Panc1 (cell line): Measurements from ENCODE around the gene GON7. TPM values are rescaled to one million over a fixed set of nuclear protein-coding genes. Genes with fewer than 3 reads are reported as not detected.

Experiments
- ATAC-seq: fragments of 200-7000 bp; cut with Tn5 transposase; 2 replicates; pipeline ENCODE4 v1.9.1; 2020; ENCODE audit warnings: mild to moderate bottlenecking, moderate library complexity
- BruUV-seq: library from RNA; stranded (reverse); fragments of 400-500 nt; replicated peaks from 2 replicates; lab custom pipeline; 2021; lab: Mats Ljungman, UMichigan
- CTCF ChIA-PET: fragments of 300-600 bp; sonication (Branson Sonifier 250); formaldehyde crosslinking; loops from one replicate; lab custom pipeline; 2022; ENCODE audit warnings: antibody characterized with exemption; lab: Charles Lee
- POLR2A ChIA-PET: fragments of 300-600 bp; sonication (Branson Sonifier 250); formaldehyde crosslinking; loops from one replicate; lab custom pipeline; 2022; ENCODE audit warnings: antibody characterized with exemption; lab: Charles Lee
- DNase-seq: peaks from one replicate; pipeline ENCODE4 v3.0.0-alpha.2; 2010; ENCODE audit warnings: low read depth, low spot score
- H3K27ac ChIP-seq: 2 replicates; pipeline ENCODE4 v1.5.1; 2011; ENCODE audit warnings: mild to moderate bottlenecking, low read length, inconsistent platforms
- H3K27me3 ChIP-seq: fragments of 200-500 bp; sonication (Bioruptor generic); 2 replicates; pipeline ENCODE4 v1.6.0; 2014; ENCODE audit warnings: low read length, inconsistent platforms; ENCODE audit not compliant: control insufficient read depth, insufficient read depth
- H3K36me3 ChIP-seq: fragments of 200-500 bp; sonication (Bioruptor generic); 2 replicates; pipeline ENCODE4 v1.5.1; 2014; ENCODE audit warnings: inconsistent platforms, mild to moderate bottlenecking, low read length, moderate library complexity; ENCODE audit not compliant: control insufficient read depth, insufficient read depth
- H3K4me1 ChIP-seq: 2 replicates; pipeline ENCODE4 v1.5.1; 2011; ENCODE audit warnings: inconsistent platforms, mild to moderate bottlenecking, low read length, moderate library complexity; ENCODE audit not compliant: control insufficient read depth, insufficient read depth
- H3K4me3 ChIP-seq, 2 experiments: 2 replicates each; pipeline ENCODE4 v1.5.1; 2011 to 2012; ENCODE audit warnings: low read depth in 2 of 2, low read length in 2 of 2, mild to moderate bottlenecking in 2 of 2, inconsistent platforms in 1 of 2, moderate library complexity in 1 of 2
- H3K9me3 ChIP-seq: fragments of 200-500 bp; sonication (Bioruptor generic); 2 replicates; pipeline ENCODE4 v1.5.1; 2014; ENCODE audit warnings: low read depth, mild to moderate bottlenecking, inconsistent platforms, low read length, moderate library complexity; ENCODE audit not compliant: control insufficient read depth, insufficient read depth
- POLR2AphosphoS5 ChIP-seq: IDR thresholded peaks from 2 replicates; pipeline ENCODE4 v1.6.1; 2012; ENCODE audit warnings: mild to moderate bottlenecking, low read depth, low read length, moderate library complexity
- SIN3A ChIP-seq: IDR thresholded peaks from 2 replicates; pipeline ENCODE4 v1.6.1; 2012; ENCODE audit warnings: low read depth, mild to moderate bottlenecking, low read length, moderate library complexity, borderline replicate concordance; ENCODE audit not compliant: insufficient read depth
- TCF7L2 ChIP-seq: IDR thresholded peaks from 2 replicates; pipeline ENCODE4 v1.6.1; 2011; ENCODE audit warnings: mild to moderate bottlenecking, low read depth, low read length, inconsistent platforms
- in situ Hi-C: cut with HindIII; loops from 2 replicates; pipeline ENCODE4 v1.10.0; 2016; ENCODE audit warnings: low sequenced_read_pairs, low pct_unique_long_range_greater_than_20kb
- intact Hi-C: fragments of 100-400 bp; cut with micrococcal nuclease; formaldehyde crosslinking; loops from one replicate; pipeline ENCODE4 v1.10.0; 2022; ENCODE audit not compliant: unreplicated experiment
- total RNA-seq: library from RNA; stranded (reverse); gene quantifications from one replicate; pipeline ENCODE4 v1.2.1, GENCODE V29; 2021; ENCODE audit not compliant: unreplicated experiment
- TF ChIP-seq, protein P1 (sequence below), 2 experiments: IDR thresholded peaks; 2 replicates each; pipeline ENCODE4 v1.6.1; 2011 to 2012; ENCODE audit warnings: low read depth in 2 of 2, control low read depth in 1 of 2, low read length in 1 of 2, mild to moderate bottlenecking in 1 of 2, moderate library complexity in 1 of 2; ENCODE audit not compliant: insufficient read depth in 1 of 2
- TF ChIP-seq, protein P2 (sequence below): fragments of 450-650 bp; IDR thresholded peaks from 2 replicates; pipeline ENCODE4 v1.5.1; 2017; ENCODE audit warnings: mild to moderate bottlenecking

The GON7 gene
- total RNA-seq, 1 experiment from 2014 or later: 9.5 TPM

GRCh38 chr14:93185349-93185720, 21.5 kb downstream of the GON7 start:
- no peaks in the 10 kb centered on the region for H3K27me3 ChIP-seq
- ATAC-seq (no peak), DNase-seq (no peak)
- ChIA-PET POLR2A (interaction anchor here (1.1 kb wide), 1 partner anchor 19 kb away, joined by 3 read pairs; no protein-coding TSS in a partner anchor), CTCF (no interaction called here)
- H3K4me3 ChIP-seq: peak overlapping the region; percentile 86 to 97
- H3K9me3 ChIP-seq: no peaks in the 10 kb centered on the region
- BruUV-seq: no TSS peak
- H3K36me3 ChIP-seq: peaks cover 2% of the 10 kb centered on the region
- H3K4me1 ChIP-seq: peaks cover 6% of the 10 kb centered on the region; the same call in 1 of the 2 replicates
- peak overlapping the region; percentile 82 for H3K27ac ChIP-seq
- TF ChIP-seq POLR2AphosphoS5: no peak
- TF ChIP-seq, protein P1, sequence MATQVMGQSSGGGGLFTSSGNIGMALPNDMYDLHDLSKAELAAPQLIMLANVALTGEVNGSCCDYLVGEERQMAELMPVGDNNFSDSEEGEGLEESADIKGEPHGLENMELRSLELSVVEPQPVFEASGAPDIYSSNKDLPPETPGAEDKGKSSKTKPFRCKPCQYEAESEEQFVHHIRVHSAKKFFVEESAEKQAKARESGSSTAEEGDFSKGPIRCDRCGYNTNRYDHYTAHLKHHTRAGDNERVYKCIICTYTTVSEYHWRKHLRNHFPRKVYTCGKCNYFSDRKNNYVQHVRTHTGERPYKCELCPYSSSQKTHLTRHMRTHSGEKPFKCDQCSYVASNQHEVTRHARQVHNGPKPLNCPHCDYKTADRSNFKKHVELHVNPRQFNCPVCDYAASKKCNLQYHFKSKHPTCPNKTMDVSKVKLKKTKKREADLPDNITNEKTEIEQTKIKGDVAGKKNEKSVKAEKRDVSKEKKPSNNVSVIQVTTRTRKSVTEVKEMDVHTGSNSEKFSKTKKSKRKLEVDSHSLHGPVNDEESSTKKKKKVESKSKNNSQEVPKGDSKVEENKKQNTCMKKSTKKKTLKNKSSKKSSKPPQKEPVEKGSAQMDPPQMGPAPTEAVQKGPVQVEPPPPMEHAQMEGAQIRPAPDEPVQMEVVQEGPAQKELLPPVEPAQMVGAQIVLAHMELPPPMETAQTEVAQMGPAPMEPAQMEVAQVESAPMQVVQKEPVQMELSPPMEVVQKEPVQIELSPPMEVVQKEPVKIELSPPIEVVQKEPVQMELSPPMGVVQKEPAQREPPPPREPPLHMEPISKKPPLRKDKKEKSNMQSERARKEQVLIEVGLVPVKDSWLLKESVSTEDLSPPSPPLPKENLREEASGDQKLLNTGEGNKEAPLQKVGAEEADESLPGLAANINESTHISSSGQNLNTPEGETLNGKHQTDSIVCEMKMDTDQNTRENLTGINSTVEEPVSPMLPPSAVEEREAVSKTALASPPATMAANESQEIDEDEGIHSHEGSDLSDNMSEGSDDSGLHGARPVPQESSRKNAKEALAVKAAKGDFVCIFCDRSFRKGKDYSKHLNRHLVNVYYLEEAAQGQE (IDR thresholded peaks at IDR 0.05; ENCODE audit: insufficient read depth in 1 of 2, low read depth in 2 of 2, low read length in 1 of 2): no peak
- TF ChIP-seq TCF7L2: no peak
- no peak for TF ChIP-seq SIN3A
- TF ChIP-seq, protein P2, sequence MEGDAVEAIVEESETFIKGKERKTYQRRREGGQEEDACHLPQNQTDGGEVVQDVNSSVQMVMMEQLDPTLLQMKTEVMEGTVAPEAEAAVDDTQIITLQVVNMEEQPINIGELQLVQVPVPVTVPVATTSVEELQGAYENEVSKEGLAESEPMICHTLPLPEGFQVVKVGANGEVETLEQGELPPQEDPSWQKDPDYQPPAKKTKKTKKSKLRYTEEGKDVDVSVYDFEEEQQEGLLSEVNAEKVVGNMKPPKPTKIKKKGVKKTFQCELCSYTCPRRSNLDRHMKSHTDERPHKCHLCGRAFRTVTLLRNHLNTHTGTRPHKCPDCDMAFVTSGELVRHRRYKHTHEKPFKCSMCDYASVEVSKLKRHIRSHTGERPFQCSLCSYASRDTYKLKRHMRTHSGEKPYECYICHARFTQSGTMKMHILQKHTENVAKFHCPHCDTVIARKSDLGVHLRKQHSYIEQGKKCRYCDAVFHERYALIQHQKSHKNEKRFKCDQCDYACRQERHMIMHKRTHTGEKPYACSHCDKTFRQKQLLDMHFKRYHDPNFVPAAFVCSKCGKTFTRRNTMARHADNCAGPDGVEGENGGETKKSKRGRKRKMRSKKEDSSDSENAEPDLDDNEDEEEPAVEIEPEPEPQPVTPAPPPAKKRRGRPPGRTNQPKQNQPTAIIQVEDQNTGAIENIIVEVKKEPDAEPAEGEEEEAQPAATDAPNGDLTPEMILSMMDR: no peak
- intact Hi-C loops (no loop called here), in situ Hi-C loops (no loop called here)

DNA sequence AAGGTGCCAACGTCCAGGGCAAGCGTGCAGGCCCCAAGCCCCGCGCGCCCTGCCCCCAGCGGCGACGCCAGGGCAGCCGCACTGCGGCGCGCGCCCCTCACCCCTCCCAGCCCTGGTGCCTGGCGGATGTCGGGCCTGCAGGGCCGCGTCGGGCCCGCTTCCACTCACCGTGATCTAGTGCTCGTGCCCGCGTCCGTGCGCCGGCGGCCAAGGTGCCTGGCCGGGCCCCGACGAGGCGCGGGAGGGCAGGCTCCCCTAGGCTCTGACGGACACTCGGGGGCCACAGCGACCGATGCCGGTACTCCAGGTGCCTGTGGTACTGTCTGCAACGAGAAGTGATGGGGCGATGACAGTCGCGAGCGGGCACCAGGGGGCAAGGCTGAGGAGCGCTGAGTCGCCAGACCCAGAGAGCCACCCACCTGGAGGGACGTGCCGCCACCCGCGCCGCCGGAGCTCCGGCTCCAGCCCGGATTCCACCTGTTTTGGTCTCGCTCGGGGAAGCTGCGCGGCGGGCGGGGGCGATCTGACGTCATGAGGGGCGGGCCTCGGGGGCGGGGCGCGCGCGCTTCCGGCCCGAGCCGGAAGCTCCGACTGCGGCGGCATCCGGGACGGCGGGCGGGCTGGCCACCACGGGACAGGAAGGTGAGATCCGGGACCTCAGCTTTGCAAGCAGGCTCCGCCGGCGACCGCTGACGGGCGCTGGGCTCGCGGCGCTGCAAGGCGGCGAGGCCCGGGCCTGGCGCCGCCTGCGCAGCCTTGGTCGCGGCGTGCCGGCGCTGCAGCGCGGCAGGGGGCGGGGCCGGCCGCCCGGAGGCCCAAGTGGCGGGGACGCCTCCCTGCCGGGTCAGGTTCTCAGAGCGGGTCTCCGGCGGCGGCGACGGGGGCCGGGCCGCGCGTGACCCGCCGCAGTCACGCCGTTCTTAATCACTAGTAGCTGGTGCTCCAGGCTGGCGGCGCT, 22.2 kb downstream of the GON7 start, which contains the start of the genes LYSET and MOAP1:
LYSET (plus strand) TSS at position 927 of the 958 bp plus-strand sequence. CDS start 89 bp downstream, outside the sequence.
MOAP1 (minus strand) TSS at position 507 of the 958 bp plus-strand sequence. CDS start 655 bp downstream, outside the sequence.
- ATAC-seq: peak; percentile 96
- H3K27me3 ChIP-seq: no peaks in the 10 kb centered on the region
- BruUV-seq: no TSS peak
- no peaks in the 10 kb centered on the region for H3K9me3 ChIP-seq
- TF ChIP-seq POLR2AphosphoS5 (0 out of 2 replicates have a peak, but pooled peaks have one; percentile 18), SIN3A (peak; percentile 44; the same call in 1 of the 2 replicates)
- TF ChIP-seq, protein P2: no peak
- TF ChIP-seq, protein P1 (IDR thresholded peaks at IDR 0.05; ENCODE audit: insufficient read depth in 1 of 2, low read depth in 2 of 2, low read length in 1 of 2): 0 out of 4 replicates have a peak, but pooled peaks of 1 of the 2 experiments have one; percentile 9
- H3K27ac ChIP-seq: peak within 1 kb of the TSS; percentile 82
- peak within 1 kb of the TSS; percentile 86 to 97 for H3K4me3 ChIP-seq
- no peak for DNase-seq
- ChIA-PET POLR2A (interaction anchor here (0.6 to 1.1 kb wide), 3 partner anchors 19 to 61 kb away, joined by 3 read pairs; partner anchors contain the start of gene GON7), CTCF (interaction anchor here (0.6 kb wide), 1 partner anchor 448 kb away, joined by 4 read pairs; no protein-coding TSS in a partner anchor)
- peaks cover 2% of the 10 kb centered on the region for H3K36me3 ChIP-seq
- in situ Hi-C loops: no loop called here
- H3K4me1 ChIP-seq: peaks cover 6% of the 10 kb centered on the region; the same call in 1 of the 2 replicates
- intact Hi-C loops: no loop called here
